Gastrocnemius medialis (tissue), 4 donors: Measurements from ENCODE around the gene MECP2.

Experiments used
- POLR2A ChIP-seq, 2 donors: fragments of 450-650 bp; IDR thresholded peaks; one replicate each; pipeline ENCODE4 v1.6.1; 2017; ENCODE audit warnings: antibody characterized with exemption in 2 of 2, mild to moderate bottlenecking in 2 of 2, moderate library complexity in 2 of 2
- TF ChIP-seq, protein P1 (sequence below), 5 experiments: fragments of 450-650 bp in 3 of 5; fragments of 200-600 bp in 2 of 5; sonication (generic) in 2 of 5; IDR thresholded peaks in 4 of 5; conservative IDR thresholded peaks in 1 of 5; 1 replicate in 4 of 5; 2 replicates in 1 of 5; pipeline ENCODE4 v1.5.1; 2016 to 2019; ENCODE audit warnings: antibody characterized with exemption in 5 of 5, mild to moderate bottlenecking in 3 of 5, moderate library complexity in 3 of 5

DNA sequence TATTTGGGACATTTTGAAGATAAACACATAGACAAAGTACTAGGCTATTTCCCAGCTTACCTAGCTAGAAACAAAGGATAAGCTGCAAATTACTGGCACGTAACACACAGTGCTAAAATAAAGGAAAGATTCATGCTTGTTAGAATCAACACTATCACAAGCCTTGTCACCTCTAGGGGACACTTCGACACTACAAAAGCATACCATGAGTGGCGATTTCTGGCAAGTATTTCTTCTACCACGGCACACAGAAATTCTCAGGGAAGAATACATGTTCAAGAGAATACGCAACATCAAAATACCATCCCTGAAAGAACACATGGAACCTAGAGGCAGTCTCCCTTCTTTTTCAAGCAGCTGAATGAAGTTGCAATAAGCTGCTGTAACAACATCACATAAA lies 5.1 kb downstream of the MECP2 start:
- TF ChIP-seq, protein P1, sequence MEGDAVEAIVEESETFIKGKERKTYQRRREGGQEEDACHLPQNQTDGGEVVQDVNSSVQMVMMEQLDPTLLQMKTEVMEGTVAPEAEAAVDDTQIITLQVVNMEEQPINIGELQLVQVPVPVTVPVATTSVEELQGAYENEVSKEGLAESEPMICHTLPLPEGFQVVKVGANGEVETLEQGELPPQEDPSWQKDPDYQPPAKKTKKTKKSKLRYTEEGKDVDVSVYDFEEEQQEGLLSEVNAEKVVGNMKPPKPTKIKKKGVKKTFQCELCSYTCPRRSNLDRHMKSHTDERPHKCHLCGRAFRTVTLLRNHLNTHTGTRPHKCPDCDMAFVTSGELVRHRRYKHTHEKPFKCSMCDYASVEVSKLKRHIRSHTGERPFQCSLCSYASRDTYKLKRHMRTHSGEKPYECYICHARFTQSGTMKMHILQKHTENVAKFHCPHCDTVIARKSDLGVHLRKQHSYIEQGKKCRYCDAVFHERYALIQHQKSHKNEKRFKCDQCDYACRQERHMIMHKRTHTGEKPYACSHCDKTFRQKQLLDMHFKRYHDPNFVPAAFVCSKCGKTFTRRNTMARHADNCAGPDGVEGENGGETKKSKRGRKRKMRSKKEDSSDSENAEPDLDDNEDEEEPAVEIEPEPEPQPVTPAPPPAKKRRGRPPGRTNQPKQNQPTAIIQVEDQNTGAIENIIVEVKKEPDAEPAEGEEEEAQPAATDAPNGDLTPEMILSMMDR (IDR thresholded peaks at IDR 0.05 in 4 of 5, conservative IDR thresholded peaks at IDR 0.05 in 1 of 5): no peak
- no peak for TF ChIP-seq POLR2A (IDR thresholded peaks at IDR 0.05)
